ENCODE results near the gene ERBB2.
"Not testable (repeated sequence)": the region's sequence is repeated elsewhere in the genome, so short reads cannot be mapped to it uniquely, and the experiment has no call there.

The ERBB2 gene

DNA sequence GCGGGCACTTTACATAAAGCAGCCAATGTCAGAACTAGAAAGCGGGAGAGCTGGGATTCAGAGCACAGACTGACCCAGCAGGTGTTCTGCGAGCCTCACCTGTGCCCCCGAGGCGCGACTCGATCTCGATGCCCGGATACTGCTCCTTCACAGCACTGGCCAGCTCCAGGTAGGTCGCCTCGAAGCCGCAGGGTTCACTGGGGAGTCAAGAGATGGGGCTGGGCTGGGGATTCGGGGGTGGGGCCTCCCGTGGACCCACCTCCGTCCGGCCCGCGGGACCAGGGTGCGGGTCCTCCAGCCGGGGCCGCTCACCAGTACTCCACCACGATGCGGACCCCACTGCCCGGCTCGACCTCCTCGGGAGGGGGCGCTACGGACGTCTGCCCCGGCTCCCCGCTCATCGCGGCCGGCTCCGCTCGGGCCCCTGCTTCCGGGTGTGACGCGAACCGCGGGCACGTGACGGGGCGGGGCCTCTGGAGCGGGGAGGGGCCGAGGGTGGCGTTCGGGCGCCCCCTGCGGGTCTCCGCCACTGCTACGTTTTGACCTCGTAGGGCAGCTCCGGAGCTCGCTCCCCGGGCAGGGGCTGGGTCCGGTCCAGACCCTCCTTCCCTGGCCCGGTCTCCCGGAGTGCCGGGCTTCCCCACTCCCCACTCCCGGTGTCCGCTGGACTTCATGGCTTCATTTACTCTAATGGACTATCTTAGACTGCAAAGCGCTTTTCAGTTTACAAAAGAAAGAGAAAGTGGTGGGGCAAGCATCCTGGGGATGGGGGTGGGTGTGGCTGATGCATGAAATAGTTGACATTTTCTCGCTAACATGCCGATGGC, 30.4 kb downstream of the ERBB2 start, which contains the start of gene MIEN1:
Gene MIEN1 (minus strand): TSS at position 438 of the 827 bp plus-strand sequence. CDS start 37 bp downstream, at position 401.
- peak; percentile 96 for DNase-seq

DNA sequence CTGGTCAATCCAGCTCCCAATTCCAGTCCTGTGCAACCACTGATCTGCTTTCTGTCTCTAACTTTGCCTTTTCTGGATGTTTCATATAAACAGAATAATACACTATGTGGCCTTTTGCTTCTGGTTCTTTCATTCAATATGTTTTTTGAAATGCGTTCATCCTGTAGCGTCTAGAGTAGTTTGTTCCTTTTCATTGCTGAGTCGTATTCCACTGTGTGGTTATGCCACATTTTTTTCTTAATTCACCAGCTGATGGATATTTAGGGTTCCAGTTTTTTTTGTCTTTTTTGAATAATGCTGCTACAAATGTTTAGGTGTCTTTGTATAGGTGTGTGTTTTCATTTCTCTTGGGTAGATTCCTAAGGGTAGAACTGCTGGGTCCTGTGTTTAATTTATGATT, 32.7 kb downstream of the ERBB2 start:
- no peak for DNase-seq

DNA sequence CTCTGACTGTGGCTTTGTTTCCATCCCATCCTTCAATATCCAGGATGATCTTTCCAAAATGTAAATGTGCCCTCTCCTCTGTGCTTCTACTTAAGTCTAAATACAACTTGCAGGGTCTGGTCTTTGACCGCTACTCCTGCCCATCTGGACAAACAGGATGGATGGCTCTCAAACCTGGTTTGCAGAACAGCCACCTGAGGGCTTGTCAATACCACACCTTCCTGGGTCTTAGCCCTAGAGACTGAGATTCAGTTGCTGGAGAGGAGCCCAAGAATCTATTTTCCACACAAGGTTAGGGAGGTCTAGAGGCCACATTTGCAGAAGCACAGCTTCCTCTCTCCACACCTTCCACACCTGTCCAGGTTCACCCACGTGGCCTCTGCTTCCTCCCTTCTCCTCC, 36.0 kb downstream of the ERBB2 start:
- DNase-seq = no peak

DNA sequence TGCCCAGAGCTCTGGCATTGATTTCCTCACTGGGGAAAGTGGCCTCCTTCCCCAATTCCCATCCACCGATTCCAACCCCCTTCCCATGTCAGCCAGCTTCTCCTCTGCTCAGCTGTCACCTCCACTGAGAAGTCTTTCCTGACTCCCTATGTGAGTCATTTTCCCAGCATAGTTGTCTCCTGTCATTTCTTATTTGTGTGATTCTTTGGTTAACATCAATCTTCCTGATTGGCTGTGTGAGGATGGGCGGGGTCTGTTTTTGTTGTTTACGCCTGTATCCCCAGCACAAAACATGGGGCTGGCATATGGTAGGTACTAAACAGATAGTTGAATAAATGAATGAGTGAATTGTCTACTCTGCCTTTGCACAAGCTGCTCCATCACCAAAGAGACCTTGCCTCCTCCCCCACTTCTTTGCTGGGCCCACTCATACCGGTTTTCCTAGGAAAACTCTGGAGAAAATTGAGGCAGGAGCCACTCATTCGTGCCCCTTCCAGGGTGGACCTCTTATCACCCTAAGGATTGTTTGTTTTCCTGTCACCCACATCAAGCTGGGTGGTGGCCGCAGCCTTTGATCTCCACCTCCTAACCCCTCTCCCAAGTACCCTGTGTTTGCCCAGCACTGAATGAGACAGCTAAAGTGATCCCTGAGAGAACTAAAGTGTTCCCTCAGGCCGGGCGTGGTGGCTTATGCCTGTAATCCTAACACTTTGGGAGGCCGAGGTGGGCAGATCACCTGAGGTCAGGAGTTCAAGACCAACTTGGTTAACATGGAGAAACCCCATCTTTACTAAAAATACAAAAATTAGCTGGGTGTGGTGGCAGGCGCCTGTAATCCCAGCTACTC, 36.7 kb downstream of the ERBB2 start:
- no peak for DNase-seq

DNA sequence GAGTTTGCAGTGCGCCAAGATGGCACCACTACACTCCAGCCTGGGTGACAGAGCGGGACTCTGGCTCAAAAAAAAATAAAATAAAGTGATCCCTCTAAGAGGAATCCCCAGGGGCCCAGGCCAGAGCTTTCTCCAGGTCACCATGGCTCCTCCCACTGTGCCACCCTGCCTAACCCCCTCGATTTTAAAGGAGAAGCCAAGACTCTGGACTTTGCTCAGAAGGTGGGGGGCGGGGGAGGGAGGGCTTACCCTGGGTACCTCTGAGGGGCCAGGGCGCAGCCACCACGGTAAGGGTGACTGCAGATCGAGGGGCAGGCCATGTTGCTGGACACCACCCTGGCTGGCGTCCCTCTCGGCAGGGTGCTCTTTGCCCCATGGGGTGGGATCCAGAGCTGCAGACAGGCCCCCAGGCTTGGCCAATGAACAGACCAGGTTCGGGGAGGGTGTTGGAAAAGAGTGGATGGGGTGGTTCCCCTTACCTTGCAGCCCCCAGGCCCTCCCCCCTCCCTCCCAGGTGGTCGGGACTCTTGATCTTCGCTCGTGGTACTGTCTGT, 37.4 kb downstream of the ERBB2 start:
- DNase-seq = no peak

DNA sequence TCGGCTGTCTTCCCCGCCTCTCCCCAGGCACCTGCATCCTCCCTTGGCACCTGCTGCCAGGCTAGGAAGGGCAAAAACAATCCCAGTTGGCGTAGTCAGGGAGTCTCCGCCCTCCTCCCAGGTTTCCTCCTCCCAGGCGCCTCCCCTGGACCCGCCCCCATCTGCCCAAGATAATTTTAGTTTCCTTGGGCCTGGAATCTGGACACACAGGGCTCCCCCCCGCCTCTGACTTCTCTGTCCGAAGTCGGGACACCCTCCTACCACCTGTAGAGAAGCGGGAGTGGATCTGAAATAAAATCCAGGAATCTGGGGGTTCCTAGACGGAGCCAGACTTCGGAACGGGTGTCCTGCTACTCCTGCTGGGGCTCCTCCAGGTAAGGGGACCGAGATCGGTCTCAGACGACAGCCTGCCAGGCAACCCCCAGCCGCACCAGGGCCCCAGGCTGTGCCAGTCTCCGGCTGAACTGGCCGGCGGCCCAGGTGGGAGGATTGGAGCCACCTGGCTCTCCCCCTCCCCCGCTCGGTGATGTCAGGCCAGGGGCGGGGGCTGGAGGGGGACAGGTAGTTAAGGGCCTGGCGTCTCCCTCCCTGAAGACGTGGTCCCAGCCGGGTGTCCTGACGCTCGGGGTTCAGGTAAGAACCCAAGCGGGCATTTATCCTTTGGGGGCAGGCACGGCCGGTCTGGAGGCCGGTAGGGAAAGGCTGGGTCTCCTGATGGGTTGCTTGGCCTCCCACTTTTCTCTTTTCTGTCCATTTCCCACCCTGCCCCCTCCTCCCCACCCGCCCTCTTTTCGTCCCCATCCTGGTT, 38.1 kb downstream of the ERBB2 start, which contains the start of gene GRB7:
Gene GRB7 (plus strand): TSS at position 179 of the 808 bp plus-strand sequence. CDS start 4,364 bp downstream, outside the sequence.
- peak; percentile 38 for DNase-seq

DNA sequence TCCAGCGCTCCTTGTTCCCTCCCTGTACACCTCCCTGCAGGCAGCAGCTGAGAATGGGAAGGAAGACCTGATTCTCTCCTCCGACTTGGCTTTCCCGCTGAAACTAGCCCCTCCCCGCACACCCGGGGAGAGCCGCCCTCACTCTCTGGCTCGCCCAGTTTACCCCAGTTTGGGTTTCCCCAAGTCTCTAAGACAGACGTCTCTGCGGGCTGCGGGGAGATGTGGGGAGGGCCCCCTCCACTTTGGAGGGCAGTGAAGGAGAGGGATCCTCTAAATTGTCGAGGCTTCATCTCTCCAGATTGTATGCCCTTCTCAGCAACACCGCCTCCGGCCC, 38.7 kb downstream of the ERBB2 start:
- peak; percentile 60 for DNase-seq

DNA sequence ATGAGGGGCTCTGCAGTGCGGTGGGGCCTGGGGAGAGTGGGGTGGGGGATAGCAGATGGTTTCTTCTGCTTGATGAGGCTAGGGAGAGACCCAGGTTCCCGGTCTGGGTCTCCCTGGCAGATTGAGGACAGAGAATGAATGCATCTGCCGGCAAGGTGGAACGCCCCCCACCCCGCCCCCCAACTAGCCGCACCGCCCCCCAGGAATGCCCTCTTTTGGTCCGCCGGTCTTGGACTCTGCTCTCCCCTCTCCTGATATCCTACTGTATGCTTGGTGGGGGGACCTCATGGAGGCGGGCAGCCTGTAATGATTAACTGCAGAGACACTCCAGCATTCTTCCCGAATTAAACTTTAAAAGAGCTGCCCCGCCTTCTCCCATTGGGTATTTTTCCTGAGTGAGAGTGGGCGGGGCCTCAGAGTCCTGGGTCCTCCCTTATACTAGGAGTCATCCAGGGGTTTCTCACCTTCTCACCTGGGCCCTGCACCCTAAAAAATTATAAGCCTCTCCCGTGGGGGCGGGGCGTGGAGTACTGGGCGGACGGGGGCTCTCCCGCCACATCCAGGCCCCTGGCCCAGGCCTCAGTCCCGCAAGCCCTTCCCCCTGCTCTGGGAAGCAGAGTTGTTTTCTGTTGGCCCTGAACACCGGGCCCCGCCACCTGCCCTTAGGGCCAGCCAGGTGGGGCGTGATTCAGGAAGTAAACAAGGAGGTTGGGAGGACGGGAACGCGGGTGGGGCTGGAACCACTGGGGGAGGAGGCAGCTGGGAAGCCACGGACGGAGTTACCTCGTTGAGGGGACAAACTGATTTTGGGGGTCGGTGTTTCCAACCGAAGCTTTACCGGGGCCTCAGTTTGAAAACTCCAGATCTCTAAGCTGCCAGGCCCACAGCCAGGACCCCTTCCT, 39.4 kb downstream of the ERBB2 start:
- DNase-seq = no peak

DNA sequence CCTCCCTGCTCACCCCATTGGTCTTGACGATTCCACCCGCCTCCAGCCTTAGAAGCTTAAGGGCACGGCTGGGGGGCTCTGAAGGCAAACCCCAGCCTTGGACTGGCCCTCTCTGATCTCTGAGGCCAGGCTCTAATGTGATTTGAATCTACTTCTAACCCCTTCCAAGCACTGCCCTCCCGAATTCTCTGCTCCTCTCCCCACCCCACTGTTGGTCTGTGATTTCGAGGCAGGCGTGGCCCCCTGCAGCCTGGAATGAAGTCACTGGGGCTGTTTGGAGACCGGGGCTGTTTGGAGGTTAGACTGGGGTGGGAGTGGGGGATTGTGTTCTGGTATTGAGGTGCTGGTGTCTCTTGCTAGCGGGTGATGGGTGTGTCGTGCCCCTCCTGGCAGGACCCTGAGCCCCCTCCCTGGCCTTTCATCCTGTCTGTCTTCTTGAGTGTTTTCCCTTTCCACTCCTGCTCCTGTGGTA, 40.1 kb downstream of the ERBB2 start:
- no peak for DNase-seq

DNA sequence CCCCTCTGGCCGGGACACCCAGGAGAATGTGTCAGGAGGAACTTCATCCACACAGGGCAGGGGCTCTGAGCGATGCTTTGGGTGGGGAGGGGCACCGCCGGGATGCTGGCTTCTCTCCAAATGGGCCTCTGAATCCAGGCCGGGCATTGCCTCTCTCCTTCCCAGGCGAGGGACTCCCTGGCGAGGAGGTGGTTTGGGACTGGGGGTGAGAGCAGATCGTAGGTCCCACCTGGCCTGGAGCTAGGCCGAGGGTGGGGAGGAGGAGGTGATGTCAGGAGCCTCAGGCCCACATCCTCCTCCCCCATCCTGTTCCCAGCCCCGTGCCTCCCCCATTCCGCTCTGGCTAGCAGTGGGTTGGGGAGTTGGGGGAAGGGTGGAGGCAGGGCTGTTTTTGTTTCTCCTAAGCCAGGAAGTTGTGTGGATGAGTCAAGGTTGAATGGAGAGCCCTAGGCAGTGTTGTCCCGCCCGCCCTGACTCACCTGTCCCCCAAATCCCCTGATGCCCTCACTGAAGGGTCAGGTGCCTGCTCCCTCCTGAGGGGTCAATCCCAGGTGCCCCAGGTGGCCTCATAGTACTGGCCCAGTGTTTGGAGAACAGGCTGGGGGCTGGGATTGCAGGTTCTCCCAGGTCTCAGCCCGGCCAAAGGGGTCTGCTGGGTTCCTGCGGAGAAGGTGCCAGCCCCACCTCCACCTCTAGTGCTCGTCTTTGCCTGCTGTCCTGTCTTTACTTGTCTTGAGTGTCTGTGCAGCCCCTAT, 40.7 kb downstream of the ERBB2 start:
- peak; percentile 37 for DNase-seq

DNA sequence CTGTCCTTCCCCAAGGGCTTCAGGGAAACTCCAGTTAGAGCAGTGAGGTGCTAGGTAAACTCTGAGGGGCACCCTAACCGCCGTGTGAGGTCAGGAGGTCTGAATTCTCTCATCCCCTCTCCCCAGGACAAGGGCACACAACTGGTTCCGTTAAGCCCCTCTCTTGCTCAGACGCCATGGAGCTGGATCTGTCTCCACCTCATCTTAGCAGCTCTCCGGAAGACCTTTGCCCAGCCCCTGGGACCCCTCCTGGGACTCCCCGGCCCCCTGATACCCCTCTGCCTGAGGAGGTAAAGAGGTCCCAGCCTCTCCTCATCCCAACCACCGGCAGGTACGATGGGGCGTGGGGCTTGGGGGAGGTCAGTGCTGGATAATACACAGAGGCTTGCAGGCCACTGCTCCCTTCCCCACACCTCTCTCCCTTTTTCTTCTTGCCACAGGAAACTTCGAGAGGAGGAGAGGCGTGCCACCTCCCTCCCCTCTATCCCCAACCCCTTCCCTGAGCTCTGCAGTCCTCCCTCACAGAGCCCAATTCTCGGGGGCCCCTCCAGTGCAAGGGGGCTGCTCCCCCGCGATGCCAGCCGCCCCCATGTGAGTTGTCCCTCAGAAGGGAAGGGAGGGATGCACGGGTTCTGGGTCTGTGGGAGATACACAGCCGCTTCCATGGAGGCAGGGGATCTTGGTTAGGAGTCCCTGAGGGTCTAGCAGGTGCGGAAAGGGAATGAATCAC, 42.4 kb downstream of the ERBB2 start:
- DNase-seq = no peak

DNA sequence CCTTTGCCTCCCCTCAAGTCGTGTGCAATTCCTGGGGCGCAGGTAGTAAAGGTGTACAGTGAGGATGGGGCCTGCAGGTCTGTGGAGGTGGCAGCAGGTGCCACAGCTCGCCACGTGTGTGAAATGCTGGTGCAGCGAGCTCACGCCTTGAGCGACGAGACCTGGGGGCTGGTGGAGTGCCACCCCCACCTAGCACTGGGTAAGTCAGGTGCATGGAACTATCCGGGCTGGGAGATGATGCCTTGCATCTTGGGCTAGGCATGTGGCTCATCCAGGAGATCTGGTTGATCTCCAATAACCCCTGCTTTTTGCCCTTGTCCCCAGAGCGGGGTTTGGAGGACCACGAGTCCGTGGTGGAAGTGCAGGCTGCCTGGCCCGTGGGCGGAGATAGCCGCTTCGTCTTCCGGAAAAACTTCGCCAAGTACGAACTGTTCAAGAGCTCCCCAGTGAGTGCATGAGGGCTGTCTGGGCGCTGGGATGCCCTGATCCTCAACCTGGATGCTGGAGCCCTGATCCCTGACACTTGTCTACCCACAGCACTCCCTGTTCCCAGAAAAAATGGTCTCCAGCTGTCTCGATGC, 43.1 kb downstream of the ERBB2 start:
- no peak for DNase-seq

DNA sequence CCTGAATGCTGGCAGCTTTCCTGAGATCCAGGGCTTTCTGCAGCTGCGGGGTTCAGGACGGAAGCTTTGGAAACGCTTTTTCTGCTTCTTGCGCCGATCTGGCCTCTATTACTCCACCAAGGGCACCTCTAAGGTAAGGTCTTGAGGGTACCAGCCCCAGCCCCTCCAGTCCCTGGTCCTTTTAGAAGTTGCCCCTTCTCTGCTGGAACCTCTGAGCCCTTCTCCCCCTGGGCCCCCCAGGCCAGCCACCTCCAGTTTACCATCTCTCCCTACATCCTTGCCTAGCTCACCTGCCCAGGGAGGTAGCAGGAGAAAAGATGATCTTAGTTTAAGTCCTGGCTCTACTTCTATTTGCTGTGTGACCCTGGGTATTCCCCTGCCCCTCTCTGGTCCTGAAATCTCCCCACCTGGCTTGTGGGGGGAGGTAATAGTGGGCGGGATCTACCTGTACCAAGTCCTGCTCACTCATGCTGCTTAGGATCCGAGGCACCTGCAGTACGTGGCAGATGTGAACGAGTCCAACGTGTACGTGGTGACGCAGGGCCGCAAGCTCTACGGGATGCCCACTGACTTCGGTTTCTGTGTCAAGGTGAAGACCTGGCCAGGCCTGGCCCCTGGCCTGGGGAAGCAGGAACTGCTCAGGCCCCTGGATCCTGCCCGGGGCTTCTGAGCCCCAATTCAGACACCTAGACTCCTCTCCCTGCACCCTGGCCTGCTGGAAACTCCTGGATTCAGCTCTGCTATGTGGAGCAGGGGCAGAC, 44.4 kb downstream of the ERBB2 start:
- no peak for DNase-seq

DNA sequence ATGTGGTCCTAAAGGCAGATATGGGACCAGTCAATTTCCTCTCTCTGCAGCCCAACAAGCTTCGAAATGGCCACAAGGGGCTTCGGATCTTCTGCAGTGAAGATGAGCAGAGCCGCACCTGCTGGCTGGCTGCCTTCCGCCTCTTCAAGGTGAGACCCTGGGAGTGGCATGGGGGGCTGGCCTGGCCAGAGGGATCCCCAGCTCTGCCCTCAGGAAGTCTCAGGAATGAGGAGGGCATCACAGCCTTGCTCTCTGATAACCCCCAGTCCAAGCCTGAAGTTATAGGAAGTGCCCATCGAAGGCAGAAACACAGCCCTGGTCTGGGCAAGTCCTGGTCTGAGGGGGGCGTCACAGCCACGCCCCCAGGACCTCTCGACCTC, 45.0 kb downstream of the ERBB2 start:
- DNase-seq = no peak

DNA sequence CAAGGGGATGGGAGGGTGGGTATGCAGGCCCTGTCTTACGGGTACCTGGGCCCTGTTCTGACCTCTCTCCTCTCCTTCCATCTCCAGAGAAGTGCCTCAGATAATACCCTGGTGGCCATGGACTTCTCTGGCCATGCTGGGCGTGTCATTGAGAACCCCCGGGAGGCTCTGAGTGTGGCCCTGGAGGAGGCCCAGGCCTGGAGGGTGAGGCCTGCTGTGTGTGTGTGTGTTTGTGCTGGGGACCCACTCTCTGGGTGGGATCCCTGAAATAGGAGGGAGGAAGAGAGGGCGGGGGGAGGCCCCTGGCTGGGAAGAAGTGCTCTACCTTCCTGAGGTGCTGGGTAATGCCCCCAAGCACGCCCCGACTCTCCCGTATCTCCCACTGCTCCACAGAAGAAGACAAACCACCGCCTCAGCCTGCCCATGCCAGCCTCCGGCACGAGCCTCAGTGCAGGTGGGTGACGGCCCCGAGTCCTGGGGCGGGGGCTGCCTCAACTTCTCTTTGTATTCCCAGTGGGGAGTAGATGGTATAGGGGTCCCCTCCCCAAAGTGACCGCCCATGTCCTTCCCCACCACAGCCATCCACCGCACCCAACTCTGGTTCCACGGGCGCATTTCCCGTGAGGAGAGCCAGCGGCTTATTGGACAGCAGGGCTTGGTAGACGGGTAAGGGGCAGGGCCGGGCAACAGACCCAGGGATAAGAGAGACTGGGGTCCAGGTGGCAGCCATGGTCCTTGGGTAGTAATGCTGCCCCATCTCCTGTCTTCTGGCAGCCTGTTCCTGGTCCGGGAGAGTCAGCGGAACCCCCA, 45.7 kb downstream of the ERBB2 start:
- DNase-seq = no peak

DNA sequence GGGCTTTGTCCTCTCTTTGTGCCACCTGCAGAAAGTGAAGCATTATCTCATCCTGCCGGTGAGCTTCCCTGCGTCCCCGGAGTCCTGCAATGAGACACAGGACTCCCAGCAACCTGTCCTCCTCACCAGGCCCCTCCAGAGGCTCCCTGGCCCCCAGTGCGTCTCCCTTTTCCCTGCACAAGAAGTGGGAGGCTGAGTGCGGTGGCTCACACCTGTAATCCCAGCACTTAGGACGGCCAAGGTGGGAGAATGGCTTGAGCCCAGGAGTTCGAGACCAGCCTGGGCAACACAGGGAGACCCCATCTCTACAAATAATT, 46.2 kb downstream of the ERBB2 start:
- no peak for DNase-seq

DNA sequence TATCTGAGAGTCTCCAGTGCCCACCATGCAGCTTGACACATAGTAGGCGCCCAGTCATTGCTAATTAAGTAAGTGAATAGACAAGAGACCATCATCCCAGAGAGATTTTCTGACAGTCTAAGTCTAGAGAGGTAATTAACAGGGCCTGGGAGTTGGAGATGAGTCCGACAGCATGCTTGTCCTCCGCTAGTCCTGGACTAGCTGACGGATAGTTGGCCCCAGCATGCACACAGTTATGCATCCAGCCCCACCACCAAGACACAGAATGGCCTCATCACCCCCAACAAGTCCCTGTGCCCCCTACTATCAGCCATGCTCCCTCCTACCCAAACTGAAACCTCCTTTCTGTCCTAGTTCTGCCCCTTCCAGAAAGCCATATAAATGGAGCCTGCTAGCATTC, 47.9 kb downstream of the ERBB2 start:
- no peak for DNase-seq

DNA sequence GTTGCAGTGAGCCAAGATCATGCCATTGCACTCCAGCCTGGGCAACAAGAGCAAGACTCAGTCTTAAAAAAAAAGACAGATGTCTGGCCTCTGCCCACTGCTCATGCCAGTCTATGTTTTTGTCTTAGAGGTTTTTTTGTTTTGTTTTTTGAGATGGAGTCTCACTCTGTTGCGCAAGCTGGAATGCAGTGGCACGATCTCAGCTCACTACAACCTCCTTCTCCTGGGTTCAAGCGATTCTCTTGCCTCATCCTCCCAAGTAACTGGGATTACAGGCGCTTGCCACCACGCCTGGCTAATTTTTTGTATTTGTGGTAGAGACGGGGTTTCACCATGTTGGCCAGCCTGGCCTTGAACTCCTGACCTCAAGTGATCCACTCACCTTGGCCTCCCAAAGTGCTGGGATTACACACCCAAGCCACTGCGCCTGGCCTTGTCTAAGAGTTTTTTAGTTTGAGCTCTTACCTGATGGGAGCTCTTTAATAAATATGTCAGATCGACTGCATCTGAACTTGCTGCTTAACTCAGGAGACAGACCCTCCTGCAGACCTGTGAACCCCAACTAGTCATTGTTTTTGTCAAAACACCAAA, 48.7 kb downstream of the ERBB2 start:
- not testable (repeated sequence) for DNase-seq

Measured in CD4-positive, alpha-beta T cell treated with Interleukin-17A for 4 hours (primary cell).